Kidney glomerular epithelial cell (primary cell): Measurements from ENCODE around the gene TMEM205.
A peak's percentile ranks its signal among the peaks of the same experiment; 100 is the strongest.
"Not testable (repeated sequence)": the region's sequence is repeated elsewhere in the genome, so short reads cannot be mapped to it uniquely, and the experiment has no call there.

ENCODE experiments used
- DNase-seq: peaks from one replicate; lab custom pipeline; 2025; lab: John Stamatoyannopoulos, UW

Gene TMEM205

DNA sequence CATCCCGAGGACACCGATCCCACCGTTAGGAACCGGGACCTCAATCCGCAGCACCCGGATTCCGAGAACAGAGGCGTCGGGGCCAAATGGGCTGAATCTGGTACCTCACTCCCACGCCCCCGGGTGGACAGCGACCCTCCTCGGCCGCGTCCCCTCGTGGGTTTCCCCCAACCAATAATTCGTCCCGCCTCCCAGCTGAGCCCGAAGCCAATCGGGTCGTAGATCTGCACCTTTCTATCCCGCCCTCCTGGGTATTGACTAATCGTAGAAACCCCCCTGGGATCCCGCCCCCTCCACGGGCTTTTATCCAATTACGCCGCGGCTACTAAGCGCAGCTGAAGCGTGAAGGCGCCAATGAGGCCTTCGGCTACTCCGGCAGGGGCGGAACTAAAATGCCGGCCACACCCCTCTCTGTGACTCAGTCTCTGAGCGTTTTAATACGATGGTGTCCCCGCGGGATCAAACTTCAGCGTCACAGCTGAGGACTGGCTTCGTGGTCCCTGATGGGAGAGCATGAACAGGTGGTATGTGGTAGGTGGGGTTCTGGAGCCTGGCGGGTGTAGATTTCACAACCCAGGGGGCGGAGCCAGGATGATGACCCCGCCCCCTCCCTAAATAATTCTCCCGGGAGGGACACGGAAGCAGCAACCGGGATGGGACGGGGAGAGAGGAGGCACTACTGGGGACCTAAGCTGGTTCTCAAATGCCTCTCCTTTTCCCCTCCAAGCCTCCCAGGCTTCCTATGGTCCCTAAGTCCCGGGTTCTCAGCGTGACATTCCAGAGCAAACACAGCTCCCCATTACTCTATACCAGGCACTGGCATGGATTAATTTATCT is at the start of gene TMEM205, which contains the start of gene CCDC159:
Gene TMEM205 (minus strand): TSS at position 165 of the 837 bp plus-strand sequence. CDS start 649 bp downstream, outside the sequence.
Gene CCDC159 (plus strand): TSS at position 416 of the 837 bp plus-strand sequence. CDS start 88 bp downstream, at position 504.
- DNase-seq: peak; percentile 96

DNA sequence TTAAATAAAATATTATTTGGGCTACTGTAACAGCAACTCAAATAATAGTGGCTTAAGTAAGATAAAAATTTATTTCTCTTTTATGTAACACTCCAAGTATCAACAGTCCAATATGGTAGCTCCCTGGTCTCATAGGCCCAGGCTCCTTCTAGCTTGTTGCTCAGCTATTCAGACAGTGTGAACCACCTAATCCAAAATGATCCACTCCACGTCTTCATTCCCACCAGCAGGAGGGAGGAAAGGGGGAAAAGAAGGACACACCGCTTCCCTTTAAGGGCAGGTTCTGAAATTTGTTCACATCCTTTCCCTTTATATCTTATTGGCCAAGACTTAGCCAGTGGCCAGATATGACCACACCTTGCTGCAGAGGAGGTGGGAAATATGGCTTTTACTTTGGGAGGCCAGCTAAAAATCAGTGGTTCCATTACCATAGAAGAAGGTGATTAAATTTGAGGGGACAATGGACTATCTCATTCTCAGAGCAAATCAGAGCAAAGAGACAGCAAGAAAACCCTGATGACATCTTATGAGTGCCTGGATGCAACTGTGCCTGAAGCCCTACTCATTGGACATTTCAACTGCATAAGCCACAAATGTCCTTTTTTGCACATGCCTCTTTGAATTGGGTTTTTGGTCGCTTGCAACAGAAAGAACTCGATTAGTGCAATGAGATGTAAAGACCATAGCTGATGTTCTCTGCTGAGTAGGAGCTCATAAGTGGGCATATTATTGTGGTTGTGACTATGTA is 45.0 kb upstream of the TMEM205 start:
- DNase-seq: no peak

DNA sequence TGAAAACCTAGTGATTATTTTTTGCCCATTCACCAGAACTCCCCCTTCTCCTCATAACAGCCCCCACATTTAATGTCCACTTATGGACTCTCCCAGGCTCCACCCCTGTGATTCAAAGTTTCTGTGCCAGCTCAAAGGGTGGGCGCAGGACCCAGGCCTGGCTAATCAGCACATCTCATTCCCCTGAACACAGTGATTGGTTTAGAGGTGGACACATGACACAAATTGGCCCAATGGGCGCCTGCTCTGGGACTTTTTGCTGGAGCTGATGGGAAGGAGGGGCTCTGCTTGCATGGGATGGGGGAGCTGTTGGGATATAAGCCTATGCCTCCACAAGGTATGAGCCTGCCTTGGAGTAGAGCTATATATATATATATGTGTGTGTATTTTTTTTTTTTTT is 44.3 kb upstream of the TMEM205 start:
- DNase-seq: no peak

DNA sequence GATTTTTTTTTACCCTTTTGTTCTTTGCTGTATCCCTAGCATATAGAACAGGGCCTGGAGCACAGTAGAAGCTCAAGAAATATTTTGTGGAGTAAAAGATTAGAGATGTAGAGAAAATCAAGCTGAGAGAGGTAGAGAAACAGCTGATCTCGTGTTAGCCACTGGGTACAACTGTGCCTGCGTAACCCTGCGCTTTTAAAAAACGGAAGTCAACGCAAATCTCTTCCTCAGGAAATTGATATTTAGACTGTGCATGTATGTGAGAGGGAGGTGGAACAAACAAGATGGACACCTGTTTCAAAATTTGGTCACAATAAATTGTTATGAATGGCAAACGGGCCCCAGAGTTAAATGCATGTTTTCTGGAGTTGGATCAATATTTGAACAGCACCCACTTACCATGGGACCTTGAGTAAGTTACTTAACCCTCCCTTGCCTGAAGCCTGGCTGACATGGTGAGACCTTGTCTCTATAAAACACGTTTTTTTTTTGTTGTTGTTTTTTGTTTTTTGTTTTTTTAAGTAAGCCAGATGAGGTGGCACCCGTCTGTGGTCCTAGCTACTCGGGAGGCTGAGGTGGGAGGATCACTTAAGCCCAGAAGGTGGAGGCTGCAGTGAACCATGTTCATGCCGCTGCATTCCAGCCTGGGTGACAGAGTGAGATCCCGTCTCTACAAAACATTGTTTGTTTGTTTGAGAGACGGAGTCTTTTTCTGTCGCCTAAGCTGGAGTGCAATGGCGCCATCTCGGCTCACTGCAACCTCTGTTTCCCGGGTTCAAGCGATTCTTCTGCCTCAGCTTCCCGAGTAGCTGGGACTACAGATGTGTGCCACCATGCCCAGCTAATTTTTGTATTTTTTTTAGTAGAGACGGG is 41.3 kb upstream of the TMEM205 start:
- no peak for DNase-seq

DNA sequence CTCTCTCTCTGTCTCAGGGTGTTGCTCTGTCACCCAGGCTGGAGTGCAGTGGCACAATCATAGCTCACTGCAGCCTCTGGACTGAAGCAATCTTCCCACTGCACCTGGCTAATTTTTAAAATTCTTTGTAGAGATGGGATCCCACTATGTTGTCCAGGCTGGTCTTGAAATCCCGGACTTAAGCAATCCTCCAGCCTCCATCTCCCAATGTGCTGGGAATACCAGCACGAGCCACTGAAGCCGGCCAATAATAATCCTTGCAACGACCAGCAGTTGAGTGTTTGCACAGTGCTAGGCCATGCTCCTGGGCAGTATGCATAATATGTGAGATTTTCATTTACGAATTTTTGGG is 38.7 kb upstream of the TMEM205 start:
- DNase-seq: no peak

DNA sequence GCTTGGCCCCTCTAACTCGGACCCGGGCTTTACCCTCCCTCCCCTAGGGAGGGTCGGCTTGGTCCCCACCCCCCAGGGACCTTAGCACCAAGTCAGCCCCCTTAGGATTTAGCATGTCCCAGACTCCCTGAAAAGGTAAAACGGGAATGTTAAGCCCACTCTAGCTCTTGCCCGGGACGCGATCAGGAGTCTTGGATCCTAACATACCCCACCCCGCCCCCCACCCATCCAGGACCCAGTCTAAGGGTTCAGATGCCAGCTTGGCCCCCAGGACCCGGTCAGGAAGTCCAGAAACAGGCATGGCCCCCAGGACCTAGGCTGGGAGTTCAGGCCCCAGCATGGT is 37.6 kb upstream of the TMEM205 start:
- DNase-seq: no peak

DNA sequence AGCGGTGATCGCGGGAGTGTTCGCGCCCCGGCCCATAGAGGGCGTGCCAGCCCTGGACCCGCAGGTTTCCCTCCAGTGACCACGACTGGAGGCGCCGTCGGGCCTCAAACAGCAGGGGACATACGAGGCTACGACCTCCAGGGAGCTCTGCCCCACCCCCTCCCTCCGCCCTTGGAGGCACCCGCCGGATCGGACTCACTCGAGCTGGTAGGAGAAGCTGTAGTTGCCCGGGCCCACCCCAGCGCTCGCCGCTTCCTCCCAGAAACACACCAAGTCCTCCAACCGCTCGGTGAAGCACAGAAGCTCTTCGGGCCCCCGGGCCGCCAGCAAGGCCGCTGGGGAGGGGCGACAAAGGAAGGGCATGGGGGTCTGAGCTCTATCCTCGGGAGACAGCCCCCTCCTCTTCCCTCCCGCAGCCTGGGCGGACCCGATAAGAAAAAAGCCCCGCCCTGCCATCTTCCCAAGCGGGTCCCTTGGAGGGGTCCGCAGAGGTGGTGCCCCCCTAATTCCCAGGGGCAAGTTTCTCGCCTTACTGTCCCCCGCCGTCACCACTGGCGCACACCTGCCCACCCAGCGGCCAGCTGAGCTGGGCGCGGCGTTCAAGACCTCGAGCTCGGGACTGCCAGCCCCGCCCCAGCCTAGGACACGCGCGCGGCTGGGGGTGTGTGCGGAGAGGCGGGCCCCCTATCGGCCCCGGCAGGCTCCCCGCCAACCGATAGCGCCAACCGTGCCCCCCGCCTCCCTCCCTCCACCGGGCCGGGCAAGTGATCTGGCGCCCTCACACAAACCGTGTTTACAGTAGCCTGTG is 37.0 kb upstream of the TMEM205 start:
- no peak for DNase-seq

DNA sequence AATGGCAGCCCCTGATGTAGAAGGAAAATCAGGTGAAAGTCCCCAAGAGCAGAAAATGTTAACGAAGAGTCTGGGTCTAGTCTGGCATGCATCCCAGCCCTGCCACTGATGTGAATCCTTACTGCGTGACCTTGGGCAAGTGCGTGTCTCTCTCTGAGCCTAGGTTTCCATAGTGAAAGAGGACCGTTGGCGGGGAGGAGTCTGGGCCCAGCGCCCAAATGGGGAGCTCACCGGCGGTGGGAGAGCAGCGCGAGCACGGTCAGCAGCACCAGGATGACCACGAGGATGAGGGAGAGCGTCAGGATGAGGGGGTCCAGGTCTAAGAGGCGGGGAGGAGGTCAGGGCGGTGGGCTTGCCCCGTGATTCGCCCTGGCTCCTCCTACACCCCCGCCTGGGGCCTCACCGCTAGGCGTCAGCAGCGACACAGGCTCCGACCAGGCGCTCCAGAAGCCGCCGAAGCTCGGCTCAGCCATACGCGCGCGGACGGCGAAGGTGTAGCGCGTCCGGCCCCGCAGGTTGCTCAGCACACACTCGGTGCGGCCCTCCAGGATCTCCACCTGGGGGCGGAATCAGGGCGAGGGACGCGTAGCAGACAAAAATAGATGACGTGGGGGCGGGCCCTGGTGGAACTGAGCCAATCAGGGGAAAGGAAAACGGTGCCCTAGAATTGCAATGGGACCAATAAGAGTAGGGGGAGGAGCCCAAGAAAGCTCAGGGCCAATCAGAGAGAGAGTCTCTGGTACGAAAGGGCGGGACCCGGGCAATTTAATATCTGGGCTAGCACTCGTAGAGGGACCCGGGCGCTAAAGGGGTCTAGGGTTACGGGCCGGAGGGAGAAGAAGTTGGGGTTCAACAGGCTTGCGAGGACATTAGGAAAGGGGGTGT is 34.8 kb upstream of the TMEM205 start:
- DNase-seq: peak; percentile 97

DNA sequence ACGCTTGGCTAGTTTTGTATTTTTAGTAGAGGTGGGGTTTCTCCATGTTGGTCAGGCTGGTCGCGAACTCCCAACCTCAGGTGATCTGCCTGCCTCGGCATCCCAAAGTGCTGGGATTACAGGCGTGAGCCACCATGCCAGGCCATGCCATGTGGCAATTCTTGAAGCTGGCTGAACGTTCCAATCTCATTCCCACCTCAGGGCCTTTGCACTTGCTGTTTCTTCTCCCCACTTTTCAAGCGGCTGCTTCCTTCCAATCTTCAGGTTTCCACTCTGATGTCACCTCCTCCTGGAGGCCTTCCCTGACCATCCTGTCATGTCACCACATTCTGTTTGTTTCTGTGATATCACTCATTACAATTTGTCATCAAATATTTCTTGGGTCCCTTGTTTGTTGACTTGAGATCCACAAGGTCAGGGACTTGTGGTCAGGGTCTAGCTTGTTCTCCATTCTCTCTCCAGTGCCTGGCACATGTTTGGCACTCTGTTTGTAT is 33.8 kb upstream of the TMEM205 start:
- no peak for DNase-seq

DNA sequence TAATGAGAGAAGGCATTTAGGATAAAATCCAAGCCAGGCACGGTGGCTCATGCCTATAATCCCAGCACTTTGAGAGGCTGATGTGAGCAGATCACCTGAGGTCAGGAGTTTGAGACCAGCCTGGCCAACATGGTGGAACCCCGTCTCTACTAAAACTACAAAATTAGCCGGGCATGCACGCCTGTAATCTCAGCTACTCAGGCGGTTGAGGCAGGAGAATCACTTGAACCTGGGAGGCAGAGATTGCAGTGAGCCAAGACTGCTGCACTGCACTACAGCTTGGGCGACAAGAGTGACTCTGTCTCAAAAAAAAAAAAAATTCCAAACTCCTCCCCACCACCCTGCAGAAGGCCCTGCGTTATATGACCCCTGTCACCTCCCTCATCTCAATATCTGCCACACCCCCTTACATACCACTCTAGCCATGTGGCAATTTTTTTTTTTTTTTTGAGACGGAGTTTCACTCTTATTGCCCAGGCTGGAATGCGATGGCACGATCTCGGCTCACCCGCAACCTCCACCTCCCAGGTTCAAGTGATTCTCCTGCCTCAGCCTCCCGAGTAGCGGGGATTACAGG is 33.3 kb upstream of the TMEM205 start:
- not testable (repeated sequence) for DNase-seq

DNA sequence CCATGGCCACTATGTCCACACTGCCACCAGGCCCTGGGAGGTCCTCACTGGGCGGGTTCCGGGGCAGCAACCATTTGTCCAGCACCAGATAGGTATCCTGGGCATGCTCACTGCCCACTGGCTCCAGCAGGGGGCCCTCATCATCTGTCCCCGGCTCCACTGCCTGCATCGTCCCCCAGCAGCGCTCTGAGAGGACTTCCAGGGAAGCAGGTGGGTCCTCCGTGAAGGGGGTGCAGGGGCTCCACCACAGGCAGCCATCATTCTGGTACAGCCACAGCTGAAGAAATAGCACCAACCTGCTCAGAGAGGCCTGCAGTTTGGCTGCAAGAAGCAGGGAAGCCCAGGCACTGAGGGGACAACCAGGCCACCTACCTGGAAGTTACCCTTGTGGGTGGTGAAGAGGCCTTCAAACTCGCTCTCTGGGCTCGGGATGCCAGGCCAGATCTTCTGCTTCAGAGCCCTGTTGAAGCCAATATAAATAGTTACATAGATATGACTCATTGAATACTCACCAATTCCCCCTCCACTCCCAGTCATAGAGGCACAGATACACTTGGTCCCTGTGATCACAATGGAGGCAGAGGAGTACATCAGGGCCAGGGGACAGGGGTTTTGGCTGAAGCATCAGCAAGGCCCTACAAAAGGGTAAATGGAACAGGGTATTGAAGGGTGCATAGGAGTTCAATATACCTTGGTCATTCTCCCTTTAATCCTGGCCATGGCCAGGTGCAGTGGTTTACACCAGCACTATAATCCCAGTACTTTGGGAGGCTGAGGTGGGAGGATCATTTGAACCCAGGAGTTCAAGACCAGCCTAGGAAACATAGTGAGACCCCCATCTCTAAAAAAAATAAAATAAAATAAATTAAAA is 32.5 kb upstream of the TMEM205 start:
- DNase-seq: peak; percentile 74

DNA sequence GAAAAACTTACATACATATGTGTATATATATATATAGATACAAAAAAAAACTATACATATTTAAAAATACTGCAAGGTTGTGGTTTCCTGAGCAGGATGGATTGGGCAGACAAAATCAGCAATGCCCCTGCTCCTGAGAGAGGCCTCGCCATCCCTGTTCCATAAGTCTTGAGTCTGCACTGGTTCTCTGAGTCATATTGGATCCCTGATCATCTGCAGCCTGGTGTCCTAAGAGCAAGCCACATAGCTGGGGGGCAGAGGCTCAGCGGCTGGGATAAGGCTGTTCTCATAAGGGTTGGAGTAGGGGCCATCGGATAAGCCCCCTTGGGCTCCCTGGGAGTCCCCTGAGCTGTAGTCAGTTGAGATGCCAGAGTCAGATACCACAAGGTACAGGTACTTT is 31.7 kb upstream of the TMEM205 start:
- no peak for DNase-seq

DNA sequence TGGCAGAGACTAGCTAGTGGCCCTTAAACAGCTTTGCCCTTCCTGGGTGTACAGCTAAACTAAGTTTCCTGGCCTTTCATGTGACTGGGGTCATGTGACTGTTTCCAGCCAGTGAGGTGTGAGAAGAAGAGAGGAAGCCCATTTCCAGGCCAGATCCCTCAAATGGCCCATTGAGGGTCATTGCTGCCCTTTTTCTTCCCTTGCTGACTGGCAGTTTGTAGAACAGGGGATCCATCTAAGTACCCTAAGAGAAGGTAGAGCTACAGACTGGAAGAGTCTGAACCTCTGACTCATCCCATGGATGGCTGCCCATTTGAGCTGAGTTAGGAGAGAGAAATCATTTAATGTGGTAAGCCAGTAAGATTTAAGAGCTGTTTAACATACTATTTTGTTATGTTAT is 31.2 kb upstream of the TMEM205 start:
- peak; percentile 89 for DNase-seq

DNA sequence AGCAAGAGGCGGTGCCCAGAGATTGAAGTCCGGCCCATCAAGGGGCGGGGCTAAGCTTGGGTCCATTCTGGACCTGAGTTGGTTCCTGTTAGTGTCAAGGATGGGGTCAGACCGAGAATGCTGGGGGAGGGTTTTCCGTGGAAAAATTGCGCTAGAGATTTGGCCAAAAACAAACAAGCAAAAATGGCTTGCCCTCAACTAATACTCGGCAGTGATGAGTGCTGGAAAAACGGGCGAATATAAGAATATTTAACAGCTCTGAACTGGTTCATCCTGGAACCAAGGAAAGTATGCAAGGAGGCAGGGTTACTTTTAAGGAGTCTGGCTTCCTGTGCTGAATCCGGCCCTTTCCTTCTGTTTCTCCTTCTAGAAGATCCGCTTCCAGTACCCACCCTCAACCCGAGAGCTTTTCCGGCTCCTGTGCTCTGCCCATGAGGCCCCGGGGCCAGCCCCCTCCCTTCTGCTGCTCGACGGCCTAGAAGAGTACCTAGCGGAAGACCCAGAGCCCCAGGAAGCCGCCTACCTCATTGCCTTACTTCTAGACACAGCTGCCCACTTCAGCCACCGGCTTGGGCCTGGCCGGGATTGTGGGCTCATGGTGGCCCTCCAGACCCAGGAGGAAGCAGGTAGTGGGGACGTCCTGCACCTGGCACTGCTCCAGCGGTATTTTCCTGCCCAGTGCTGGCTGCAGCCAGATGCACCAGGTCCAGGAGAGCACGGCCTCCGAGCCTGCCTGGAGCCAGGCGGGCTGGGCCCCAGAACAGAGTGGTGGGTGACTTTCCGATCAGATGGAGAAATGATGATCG is 29.3 kb upstream of the TMEM205 start:
- DNase-seq: peak; percentile 46

DNA sequence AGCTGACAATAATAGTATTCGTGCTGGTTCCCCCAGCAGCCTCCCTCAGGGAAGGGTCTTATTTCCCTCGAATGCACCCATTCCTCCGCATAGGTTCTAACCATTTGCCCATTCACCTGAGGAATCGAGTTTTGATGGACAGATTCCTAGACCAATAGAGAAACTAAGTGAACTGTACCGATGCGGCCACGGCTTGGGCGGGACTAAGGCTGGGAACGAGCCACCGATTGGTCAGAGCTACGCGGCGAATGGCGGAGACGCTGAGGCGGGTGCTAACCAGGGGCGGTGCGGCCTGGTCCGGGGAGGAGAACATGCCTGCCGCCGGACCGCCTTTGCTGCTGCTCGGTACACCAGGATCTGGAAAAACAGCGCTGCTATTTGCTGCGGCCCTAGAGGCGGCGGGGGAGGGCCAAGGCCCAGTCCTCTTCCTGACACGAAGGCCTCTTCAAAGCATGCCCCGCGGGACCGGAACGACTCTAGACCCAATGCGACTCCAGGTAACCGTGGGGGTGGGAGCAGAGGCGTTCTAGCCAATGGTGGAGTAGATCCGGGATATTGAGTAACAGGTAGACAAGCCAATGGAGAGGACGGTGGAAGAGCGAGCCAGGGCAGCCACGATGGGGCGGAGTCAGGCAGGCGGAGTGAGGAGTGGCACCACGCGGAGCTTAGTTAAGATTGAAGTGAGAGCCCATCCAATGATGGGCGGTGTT is 28.5 kb upstream of the TMEM205 start, which contains the start of gene SWSAP1:
Gene SWSAP1 (plus strand): TSS at position 234 of the 710 bp plus-strand sequence. CDS start 15 bp downstream, at position 249.
- DNase-seq: peak; percentile 100

DNA sequence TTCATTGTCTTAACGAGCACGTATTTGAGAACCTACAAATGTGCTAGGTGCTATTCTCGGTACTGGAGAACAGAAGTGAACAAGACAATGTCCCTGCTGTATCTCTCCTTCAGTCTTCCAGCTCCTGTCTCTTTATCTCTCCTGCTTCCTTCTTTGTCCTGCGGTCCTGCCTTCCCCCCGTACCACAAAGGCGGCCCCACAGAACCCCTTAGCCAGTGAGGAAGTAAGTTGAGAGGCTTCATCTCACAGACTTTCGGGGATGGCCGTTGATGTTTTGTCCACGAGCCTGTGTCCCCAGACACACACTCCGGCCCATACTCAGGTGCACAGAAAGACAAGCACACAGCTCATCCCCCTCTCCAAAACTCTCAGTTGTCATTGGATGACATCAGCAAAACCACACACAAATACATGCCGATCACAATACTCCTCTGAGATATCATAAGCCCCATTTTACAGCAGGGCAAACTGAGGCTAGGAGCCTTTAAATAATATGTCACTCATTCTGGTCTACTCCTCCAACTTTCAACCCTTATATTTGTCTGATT is 27.9 kb upstream of the TMEM205 start:
- no peak for DNase-seq
